ENCODE results near the gene IFNA14. TPM values are rescaled to one million over a fixed set of nuclear protein-coding genes. Genes with fewer than 3 reads are reported as not detected.
A peak's percentile ranks its signal among the peaks of the same experiment; 100 is the strongest.
"Not testable (repeated sequence)": the region's sequence is repeated elsewhere in the genome, so short reads cannot be mapped to it uniquely, and the experiment has no call there.

IFNA14 gene
- total and polyA plus RNA-seq, 2 experiments from 2014 or later: not detected

GRCh38 chr9:21210311-21210710 is 29.5 kb downstream of the IFNA14 start:
- H3K27ac ChIP-seq: no peak overlapping the region
- no peaks in the 10 kb centered on the region for H3K79me2 ChIP-seq (ENCODE audit: insufficient read depth)
- no peak for DNase-seq
- no peak overlapping the region for H3K4me3 ChIP-seq
- WGBS, 2 experiments (ENCODE audit: low coverage in 1 of 2, low lambda C conversion rate in 2 of 2, missing lambda C conversion rate in 2 of 2): 56 to 57% methylated on average over 7 of the region's 7 CpGs
- H3F3A ChIP-seq (ENCODE audit: insufficient read depth): no peaks in the 10 kb centered on the region
- H3K4me2 ChIP-seq (ENCODE audit: unreplicated experiment): no peak overlapping the region
- H3K36me3 ChIP-seq (ENCODE audit: low read depth): no peaks in the 10 kb centered on the region
- H3K9me2 ChIP-seq (ENCODE audit: insufficient read depth): no peaks in the 10 kb centered on the region
- peaks cover 15% of the 10 kb centered on the region; the same call in 1 of the 2 replicates for H3K27me3 ChIP-seq (replicated peaks; ENCODE audit: insufficient read depth)
- no peaks in the 10 kb centered on the region for H3K9me3 ChIP-seq (ENCODE audit: low read depth)
- no peak overlapping the region for H3K9ac ChIP-seq
- TF ChIP-seq EZH2phosphoT487 (IDR thresholded peaks at IDR 0.05; ENCODE audit: insufficient read depth, low read depth) (no peak), EZH2 (IDR thresholded peaks at IDR 0.05; ENCODE audit: insufficient read depth, poor library complexity, severe bottlenecking) (no peak)
- no peaks in the 10 kb centered on the region for H4K20me1 ChIP-seq (ENCODE audit: insufficient read depth)
- no peaks in the 10 kb centered on the region for H3K4me1 ChIP-seq (ENCODE audit: insufficient read depth)
- in situ Hi-C loops (cut with MboI): no loop called here
- H2AFZ ChIP-seq: no peak overlapping the region

GRCh38 chr9:21207043-21207442 is 32.8 kb downstream of the IFNA14 start, which contains the start of gene IFNA10:
Gene IFNA10, minus strand, starts transcription at chr9:21207143. Its CDS starts 46 bp downstream, at chr9:21207097.
- H4K20me1 ChIP-seq (ENCODE audit: insufficient read depth); H3K4me3 ChIP-seq; H3K27ac ChIP-seq; H3K9me2 ChIP-seq (ENCODE audit: insufficient read depth); H3K9me3 ChIP-seq (ENCODE audit: low read depth); in situ Hi-C loops (cut with MboI); H3K79me2 ChIP-seq (ENCODE audit: insufficient read depth); H3K4me1 ChIP-seq (ENCODE audit: insufficient read depth); H3K4me2 ChIP-seq (ENCODE audit: unreplicated experiment); H3F3A ChIP-seq (ENCODE audit: insufficient read depth); H2AFZ ChIP-seq; H3K36me3 ChIP-seq (ENCODE audit: low read depth); H3K9ac ChIP-seq; DNase-seq: not testable (repeated sequence)
- 36 to 44% methylated on average over 3 of the region's 3 CpGs for WGBS, 2 experiments (ENCODE audit: low coverage in 1 of 2, low lambda C conversion rate in 2 of 2, missing lambda C conversion rate in 2 of 2)
- H3K27me3 ChIP-seq (replicated peaks; ENCODE audit: insufficient read depth): peaks cover 30% of the 10 kb centered on the region

- no peak overlapping the region for H3K27ac ChIP-seq
- H3K27me3 ChIP-seq (replicated peaks; ENCODE audit: insufficient read depth): peaks cover 33% of the 10 kb centered on the region
- TF ChIP-seq EZH2 (IDR thresholded peaks at IDR 0.05; ENCODE audit: insufficient read depth, poor library complexity, severe bottlenecking): no peak
- TF ChIP-seq EZH2phosphoT487 (IDR thresholded peaks at IDR 0.05; ENCODE audit: insufficient read depth, low read depth): no peak
- H3K79me2 ChIP-seq (ENCODE audit: insufficient read depth): no peaks in the 10 kb centered on the region
- H3K4me3 ChIP-seq: no peak overlapping the region
- no peaks in the 10 kb centered on the region for H4K20me1 ChIP-seq (ENCODE audit: insufficient read depth)
- in situ Hi-C loops (cut with MboI): no loop called here
- no peak for DNase-seq
- no peaks in the 10 kb centered on the region for H3F3A ChIP-seq (ENCODE audit: insufficient read depth)
- H3K4me1 ChIP-seq (ENCODE audit: insufficient read depth): no peaks in the 10 kb centered on the region
- H2AFZ ChIP-seq: no peak overlapping the region
- H3K9me2 ChIP-seq (ENCODE audit: insufficient read depth): no peaks in the 10 kb centered on the region
- no peak overlapping the region for H3K4me2 ChIP-seq (ENCODE audit: unreplicated experiment)
- no peaks in the 10 kb centered on the region for H3K9me3 ChIP-seq (ENCODE audit: low read depth)
- no peak overlapping the region for H3K9ac ChIP-seq
- no peaks in the 10 kb centered on the region for H3K36me3 ChIP-seq (ENCODE audit: low read depth)
Observed at GRCh38 chr9:21205204-21205603, 34.6 kb downstream of the IFNA14 start.

- WGBS, 2 experiments (ENCODE audit: low coverage in 1 of 2, low lambda C conversion rate in 2 of 2, missing lambda C conversion rate in 2 of 2): 25 to 31% methylated on average over 4 of the region's 4 CpGs
- in situ Hi-C loops (cut with MboI): not testable (repeated sequence)
Observed at GRCh38 chr9:21202105-21202504, 37.7 kb downstream of the IFNA14 start, which contains the start of gene IFNA7. Gene IFNA7, minus strand, starts transcription at chr9:21202205. Its CDS starts 40 bp downstream, at chr9:21202165.

DNA sequence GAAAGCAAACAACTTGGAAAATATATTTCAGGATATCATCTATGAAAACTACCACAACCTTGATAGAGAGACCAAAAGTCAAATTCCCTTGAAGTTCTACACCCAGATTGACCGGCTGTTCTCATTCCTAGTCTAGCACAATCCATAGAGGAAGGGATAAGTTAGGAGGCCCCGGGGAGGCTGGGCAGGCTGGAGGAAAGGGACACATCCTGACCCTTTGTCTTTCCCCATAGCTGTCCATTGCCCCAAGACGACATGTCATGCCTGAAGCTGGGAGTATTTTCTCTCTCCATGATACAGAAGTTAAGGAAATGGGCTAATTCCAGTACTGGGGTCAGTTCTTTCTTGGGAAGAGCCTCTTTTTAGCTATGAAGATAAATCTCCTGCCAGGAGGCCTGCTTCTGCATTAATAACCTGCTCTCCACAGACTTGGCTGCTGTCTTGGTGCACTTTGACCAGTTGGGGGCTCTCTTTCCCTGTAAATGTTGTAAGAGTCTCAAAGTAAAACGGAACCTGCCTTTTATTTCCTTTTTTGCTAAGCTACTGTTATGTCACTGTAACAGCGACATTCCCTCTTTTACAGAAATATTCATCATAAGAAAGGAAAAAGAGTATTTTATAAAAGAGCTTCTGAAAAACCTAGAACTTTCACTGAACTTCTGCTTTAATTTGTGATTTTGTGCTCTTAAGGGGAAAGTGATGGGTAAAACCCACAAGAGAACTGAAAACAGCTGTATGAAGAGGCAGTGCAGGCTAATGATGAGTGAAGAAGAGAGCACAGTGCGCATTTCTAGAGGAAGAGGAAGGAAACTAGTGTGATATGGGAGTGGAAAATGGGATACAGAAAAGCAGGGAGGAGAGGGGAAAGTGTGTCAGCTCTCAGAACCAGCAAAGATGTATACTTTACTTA is 44.7 kb downstream of the IFNA14 start:
- peak; percentile 53 for DNase-seq
- H2AFZ ChIP-seq: peak overlapping the region; percentile 63
- H3K4me2 ChIP-seq (ENCODE audit: unreplicated experiment): peak overlapping the region; percentile 21

More at GRCh38 chr9:21202105-21202504, 37.7 kb downstream of the IFNA14 start, which contains the start of gene IFNA7:
- not testable (repeated sequence) for H3K9me2 ChIP-seq (ENCODE audit: insufficient read depth); H4K20me1 ChIP-seq (ENCODE audit: insufficient read depth); H3K9me3 ChIP-seq (ENCODE audit: low read depth); H2AFZ ChIP-seq; DNase-seq; H3K4me2 ChIP-seq (ENCODE audit: unreplicated experiment); H3F3A ChIP-seq (ENCODE audit: insufficient read depth); H3K4me3 ChIP-seq; H3K9ac ChIP-seq; H3K27ac ChIP-seq; H3K36me3 ChIP-seq (ENCODE audit: low read depth); H3K4me1 ChIP-seq (ENCODE audit: insufficient read depth); H3K79me2 ChIP-seq (ENCODE audit: insufficient read depth)
- H3K27me3 ChIP-seq (replicated peaks; ENCODE audit: insufficient read depth): peaks cover 28% of the 10 kb centered on the region

More for the DNA sequence above, 44.7 kb downstream of the IFNA14 start:
- H3K9me3 ChIP-seq (ENCODE audit: low read depth); in situ Hi-C loops (cut with MboI); H3F3A ChIP-seq (ENCODE audit: insufficient read depth); H3K36me3 ChIP-seq (ENCODE audit: low read depth); H4K20me1 ChIP-seq (ENCODE audit: insufficient read depth); H3K27me3 ChIP-seq (replicated peaks; ENCODE audit: insufficient read depth); H3K27ac ChIP-seq; H3K4me1 ChIP-seq (ENCODE audit: insufficient read depth); H3K79me2 ChIP-seq (ENCODE audit: insufficient read depth); H3K9ac ChIP-seq; H3K9me2 ChIP-seq (ENCODE audit: insufficient read depth): not testable (repeated sequence)
- WGBS, 2 experiments (ENCODE audit: low coverage in 1 of 2, low lambda C conversion rate in 2 of 2, missing lambda C conversion rate in 2 of 2): 23 to 28% methylated on average over 6 of the region's 6 CpGs
- H3K4me3 ChIP-seq: peak overlapping the region; percentile 52

Other genes starting within 250 kb of the IFNA14 start
- gene HACD4, start 208.4 kb downstream of the IFNA14 start, total RNA-seq (2014; rRNA removed; shearing (Covaris generic)): 4.7 and 7.5 TPM in 2 replicates
- gene HACD4, start 208.4 kb downstream of the IFNA14 start, polyA plus RNA-seq (2016; fragmentation: Nextera tagmentation; extraction: Ambion mirVana): 2.7 and 3.8 TPM in 2 replicates
- gene IFNB1, start 162.1 kb downstream of the IFNA14 start, total RNA-seq (2014; rRNA removed; shearing (Covaris generic)): not detected in 2 replicates
- not detected in 2 replicates for gene IFNB1, start 162.1 kb downstream of the IFNA14 start, polyA plus RNA-seq (2016; fragmentation: Nextera tagmentation; extraction: Ambion mirVana)
- not detected in 2 replicates for gene IFNW1, start 98.2 kb downstream of the IFNA14 start, total RNA-seq (2014; rRNA removed; shearing (Covaris generic))
- not detected in 2 replicates for gene IFNW1, start 98.2 kb downstream of the IFNA14 start, polyA plus RNA-seq (2016; fragmentation: Nextera tagmentation; extraction: Ambion mirVana)
- gene IFNA21, start 73.3 kb downstream of the IFNA14 start, total RNA-seq (2014; rRNA removed; shearing (Covaris generic)): not detected in 2 replicates
- not detected in 2 replicates for gene IFNA21, start 73.3 kb downstream of the IFNA14 start, polyA plus RNA-seq (2016; fragmentation: Nextera tagmentation; extraction: Ambion mirVana)
- not detected in 2 replicates for gene IFNA4, start 52.4 kb downstream of the IFNA14 start, total RNA-seq (2014; rRNA removed; shearing (Covaris generic))
- gene IFNA4, start 52.4 kb downstream of the IFNA14 start, polyA plus RNA-seq (2016; fragmentation: Nextera tagmentation; extraction: Ambion mirVana): not detected in 2 replicates
- not detected in 2 replicates for gene IFNA7, start 37.8 kb downstream of the IFNA14 start, total RNA-seq (2014; rRNA removed; shearing (Covaris generic))
- gene IFNA7, start 37.8 kb downstream of the IFNA14 start, polyA plus RNA-seq (2016; fragmentation: Nextera tagmentation; extraction: Ambion mirVana): not detected in 2 replicates
- gene IFNA10, start 32.9 kb downstream of the IFNA14 start, total RNA-seq (2014; rRNA removed; shearing (Covaris generic)): not detected in 2 replicates
- not detected in 2 replicates for gene IFNA10, start 32.9 kb downstream of the IFNA14 start, polyA plus RNA-seq (2016; fragmentation: Nextera tagmentation; extraction: Ambion mirVana)
- not detected in 2 replicates for gene IFNA16, start 22.7 kb downstream of the IFNA14 start, total RNA-seq (2014; rRNA removed; shearing (Covaris generic))
- not detected in 2 replicates for gene IFNA16, start 22.7 kb downstream of the IFNA14 start, polyA plus RNA-seq (2016; fragmentation: Nextera tagmentation; extraction: Ambion mirVana)
- gene IFNA17, start 11.8 kb downstream of the IFNA14 start, total RNA-seq (2014; rRNA removed; shearing (Covaris generic)): not detected in 2 replicates
- gene IFNA17, start 11.8 kb downstream of the IFNA14 start, polyA plus RNA-seq (2016; fragmentation: Nextera tagmentation; extraction: Ambion mirVana): not detected in 2 replicates
- gene IFNA5, start 65.3 kb upstream of the IFNA14 start, total RNA-seq (2014; rRNA removed; shearing (Covaris generic)): not detected in 2 replicates
- not detected in 2 replicates for gene IFNA5, start 65.3 kb upstream of the IFNA14 start, polyA plus RNA-seq (2016; fragmentation: Nextera tagmentation; extraction: Ambion mirVana)
- 41.9 and 49.4 TPM in 2 replicates for gene KLHL9, start 95.4 kb upstream of the IFNA14 start, total RNA-seq (2014; rRNA removed; shearing (Covaris generic))
- 28.8 and 29.5 TPM in 2 replicates for gene KLHL9, start 95.4 kb upstream of the IFNA14 start, polyA plus RNA-seq (2016; fragmentation: Nextera tagmentation; extraction: Ambion mirVana)
- not detected in 2 replicates for gene IFNA6, start 110.9 kb upstream of the IFNA14 start, total RNA-seq (2014; rRNA removed; shearing (Covaris generic))
- not detected in 2 replicates for gene IFNA6, start 110.9 kb upstream of the IFNA14 start, polyA plus RNA-seq (2016; fragmentation: Nextera tagmentation; extraction: Ambion mirVana)
- gene IFNA13, start 128.1 kb upstream of the IFNA14 start, total RNA-seq (2014; rRNA removed; shearing (Covaris generic)): not detected in 2 replicates
- gene IFNA13, start 128.1 kb upstream of the IFNA14 start, polyA plus RNA-seq (2016; fragmentation: Nextera tagmentation; extraction: Ambion mirVana): not detected in 2 replicates
- not detected in 2 replicates for gene IFNA2, start 145.4 kb upstream of the IFNA14 start, total RNA-seq (2014; rRNA removed; shearing (Covaris generic))
- not detected in 2 replicates for gene IFNA2, start 145.4 kb upstream of the IFNA14 start, polyA plus RNA-seq (2016; fragmentation: Nextera tagmentation; extraction: Ambion mirVana)
- gene IFNA8, start 169.1 kb upstream of the IFNA14 start, total RNA-seq (2014; rRNA removed; shearing (Covaris generic)): not detected in 2 replicates
- gene IFNA8, start 169.1 kb upstream of the IFNA14 start, polyA plus RNA-seq (2016; fragmentation: Nextera tagmentation; extraction: Ambion mirVana): not detected in 2 replicates
- not detected in 2 replicates for gene IFNA1, start 200.4 kb upstream of the IFNA14 start, total RNA-seq (2014; rRNA removed; shearing (Covaris generic))
- 1.1 and 1.6 TPM in 2 replicates for gene IFNA1, start 200.4 kb upstream of the IFNA14 start, polyA plus RNA-seq (2016; fragmentation: Nextera tagmentation; extraction: Ambion mirVana)
- gene IFNE, start 242.3 kb upstream of the IFNA14 start, total RNA-seq (2014; rRNA removed; shearing (Covaris generic)): 1.8 TPM in 2 replicates
- 0.80 and 1.3 TPM in 2 replicates for gene IFNE, start 242.3 kb upstream of the IFNA14 start, polyA plus RNA-seq (2016; fragmentation: Nextera tagmentation; extraction: Ambion mirVana)